Fibroblast of the conjunctiva (primary cell): ENCODE measurements around the gene DNM3.
"Not testable (repeated sequence)": the region's sequence is repeated elsewhere in the genome, so short reads cannot be mapped to it uniquely, and the experiment has no call there.

Experiments
- DNase-seq: peaks from one replicate; pipeline ENCODE4 v3.0.0-alpha.2; 2010; ENCODE audit warnings: low read depth

DNM3 gene

DNA sequence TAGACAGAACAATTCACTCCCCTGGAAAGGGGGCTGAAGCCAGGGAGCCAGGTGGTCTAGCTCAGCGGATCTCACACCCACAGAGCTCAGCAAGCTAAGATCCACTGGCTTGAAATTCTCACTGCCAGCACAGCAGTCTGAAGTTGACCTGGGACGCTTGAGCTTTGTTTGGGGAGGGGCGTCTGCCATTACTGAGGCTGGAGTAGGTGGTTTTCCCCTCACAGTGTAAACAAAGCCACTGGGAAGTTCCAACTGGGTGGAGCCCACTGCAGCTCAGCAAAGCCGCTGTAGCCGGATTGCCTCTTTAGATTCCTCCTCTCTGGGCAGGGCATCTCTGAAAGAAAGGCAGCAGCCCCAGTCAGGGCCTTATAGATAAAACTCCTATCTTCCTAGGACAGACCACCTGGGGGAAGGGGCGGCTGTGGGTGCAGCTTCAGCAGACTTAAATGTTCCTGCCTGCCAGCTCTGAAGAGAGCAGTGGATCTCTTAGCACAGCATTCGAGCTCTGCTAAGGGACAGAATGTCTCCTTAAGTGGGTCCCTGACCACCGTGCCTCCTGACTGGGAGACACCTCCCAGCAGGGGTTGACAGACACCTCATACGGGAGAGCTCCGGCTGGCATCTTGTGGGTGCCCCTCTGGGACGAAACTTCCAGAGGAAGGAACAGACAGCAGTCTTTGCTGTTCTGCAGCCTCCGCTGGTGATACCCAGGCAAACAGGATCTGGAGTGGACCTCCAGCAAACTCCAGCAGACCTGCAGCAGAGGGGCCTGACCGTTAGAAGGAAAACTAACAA is 183.8 kb downstream of the DNM3 start:
- DNase-seq, result not testable (repeated sequence)

DNA sequence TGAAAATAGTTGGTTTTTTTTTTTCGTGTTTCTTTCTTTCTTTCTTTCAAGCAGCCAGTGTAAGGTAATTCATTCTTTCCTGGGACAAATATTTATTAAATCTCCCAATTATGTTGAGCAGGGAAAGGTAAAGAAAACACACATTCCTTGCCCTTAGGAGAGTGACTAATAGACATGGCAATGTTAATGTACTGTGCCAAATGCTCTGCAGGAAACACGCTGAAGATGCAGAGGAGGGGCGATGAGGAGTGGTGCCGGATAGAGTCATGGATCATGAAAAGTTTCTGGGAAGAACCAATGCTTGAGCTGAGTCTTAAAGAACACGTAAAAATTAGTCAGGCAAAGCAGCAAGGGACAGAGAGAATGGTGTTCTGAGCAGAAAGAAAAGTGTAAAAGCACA is 199.2 kb downstream of the DNM3 start:
- no peak for DNase-seq

DNA sequence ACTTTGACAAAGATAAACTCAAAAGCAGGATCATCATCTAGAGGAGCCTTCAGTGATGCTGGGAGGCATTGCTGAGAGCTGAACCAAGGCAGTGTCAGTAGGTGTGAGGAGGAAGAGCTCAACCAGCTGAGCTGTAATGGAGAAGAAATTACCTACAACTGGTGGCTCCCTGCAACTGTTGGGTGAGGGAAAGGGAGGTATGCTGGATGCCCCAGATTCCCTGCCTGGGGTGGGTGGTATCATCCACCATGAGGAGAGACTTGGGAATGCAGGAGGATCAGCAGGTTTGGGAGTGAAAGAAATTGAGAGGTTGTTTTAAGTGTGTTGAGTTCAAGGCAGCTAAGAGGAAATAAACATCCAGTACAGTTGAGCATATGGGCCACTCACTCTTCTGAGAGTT is 199.8 kb downstream of the DNM3 start:
- DNase-seq, result no peak

DNA sequence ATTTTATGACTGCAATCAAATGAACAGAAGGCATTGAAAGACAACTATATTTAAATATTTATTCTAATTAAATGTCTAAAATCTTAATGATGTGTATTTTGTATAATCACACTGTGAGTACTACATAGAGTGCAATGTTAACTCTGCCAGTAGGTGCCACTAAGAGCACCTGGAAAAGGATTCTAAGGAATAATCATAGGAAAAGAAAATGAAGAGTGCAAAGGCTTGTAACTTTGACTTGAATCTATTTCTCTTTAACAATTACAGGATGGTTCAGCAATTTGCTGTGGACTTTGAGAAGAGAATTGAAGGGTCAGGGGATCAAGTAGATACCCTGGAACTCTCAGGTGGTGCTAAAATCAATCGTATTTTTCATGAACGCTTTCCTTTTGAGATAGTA is 200.4 kb downstream of the DNM3 start:
- DNase-seq, result no peak

DNA sequence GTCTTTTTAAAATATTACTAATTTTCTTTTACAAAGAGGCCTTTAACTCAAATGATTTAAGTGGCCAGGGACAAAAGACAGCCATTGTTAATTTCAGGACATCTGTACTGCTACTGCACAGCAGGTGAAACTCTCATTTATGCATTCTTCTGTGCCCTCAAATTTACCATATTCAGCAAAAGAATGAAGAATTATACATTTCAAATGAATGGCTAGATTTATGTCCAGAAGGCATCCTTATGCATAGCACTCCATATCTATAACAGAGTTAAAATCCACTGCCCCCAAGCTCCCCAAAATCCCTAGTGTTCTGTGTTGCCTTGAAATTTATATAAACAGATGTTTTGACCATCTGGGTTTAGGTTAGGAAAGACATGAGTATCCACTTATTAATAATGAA is 202.6 kb downstream of the DNM3 start:
- DNase-seq, result no peak

DNA sequence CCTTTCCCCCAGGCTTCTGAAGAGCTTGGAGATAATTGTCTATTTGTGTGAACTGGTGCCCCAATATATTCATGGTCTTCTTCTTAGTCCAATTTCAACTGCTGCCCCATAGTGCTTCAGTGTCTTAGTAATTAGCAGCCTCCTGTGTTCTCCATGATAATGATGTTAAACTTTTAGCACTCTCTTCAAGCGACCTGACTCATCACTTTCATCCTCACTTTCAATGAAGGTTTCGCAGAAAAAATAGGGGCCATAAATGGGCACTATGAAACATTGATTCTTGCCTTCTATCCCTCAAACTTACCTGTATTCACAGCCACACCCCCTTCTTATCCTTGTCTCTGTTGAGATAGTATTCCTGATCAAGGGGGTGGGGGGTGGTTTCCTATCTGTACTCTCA is 210.6 kb downstream of the DNM3 start:
- DNase-seq, result no peak

DNA sequence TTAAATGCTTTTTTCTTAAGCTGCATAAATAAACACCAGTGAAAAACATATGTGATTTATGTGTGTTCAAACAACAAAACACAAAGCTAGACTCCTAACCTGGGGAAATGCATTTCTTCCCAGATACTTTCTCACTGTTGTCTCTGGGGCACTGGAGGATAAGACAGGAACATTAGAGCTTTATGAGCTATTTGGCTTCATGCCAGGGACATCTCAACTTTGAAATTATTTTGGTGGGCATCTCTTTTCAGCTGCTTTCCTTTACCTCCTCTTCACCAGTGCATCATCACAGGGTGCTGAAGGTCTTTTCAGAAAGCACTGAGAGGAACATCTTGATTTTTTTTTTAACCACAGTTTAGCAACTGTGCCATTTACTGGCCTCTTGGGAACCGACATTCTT is 212.9 kb downstream of the DNM3 start:
- DNase-seq, result no peak

DNA sequence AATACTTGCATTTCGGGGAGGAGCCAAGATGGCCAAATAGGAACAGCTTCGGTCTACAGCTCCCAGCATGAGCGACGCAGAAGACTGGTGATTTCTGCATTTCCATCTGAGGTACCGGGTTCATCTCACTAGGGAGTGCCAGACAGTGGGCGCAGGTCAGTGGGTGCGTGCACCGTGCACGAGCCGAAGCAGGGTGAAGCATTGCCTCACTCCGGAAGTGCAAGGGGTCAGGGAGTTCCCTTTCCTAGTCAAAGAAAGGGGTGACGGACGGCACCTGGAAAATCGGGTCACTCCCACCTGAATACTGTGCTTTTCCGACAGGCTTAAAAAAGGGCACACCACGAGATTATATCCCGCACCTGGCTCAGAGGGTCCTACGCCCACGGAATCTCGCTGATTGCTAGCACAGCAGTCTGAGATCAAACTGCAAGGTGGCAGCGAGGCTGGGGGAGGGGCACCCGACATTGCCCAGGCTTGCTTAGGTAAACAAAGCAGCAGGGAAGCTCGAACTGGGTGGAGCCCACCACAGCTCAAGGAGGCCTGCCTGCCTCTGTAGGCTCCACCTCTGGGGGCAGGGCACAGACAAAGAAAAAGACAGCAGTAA is 214.6 kb downstream of the DNM3 start:
- not testable (repeated sequence) for DNase-seq

DNA sequence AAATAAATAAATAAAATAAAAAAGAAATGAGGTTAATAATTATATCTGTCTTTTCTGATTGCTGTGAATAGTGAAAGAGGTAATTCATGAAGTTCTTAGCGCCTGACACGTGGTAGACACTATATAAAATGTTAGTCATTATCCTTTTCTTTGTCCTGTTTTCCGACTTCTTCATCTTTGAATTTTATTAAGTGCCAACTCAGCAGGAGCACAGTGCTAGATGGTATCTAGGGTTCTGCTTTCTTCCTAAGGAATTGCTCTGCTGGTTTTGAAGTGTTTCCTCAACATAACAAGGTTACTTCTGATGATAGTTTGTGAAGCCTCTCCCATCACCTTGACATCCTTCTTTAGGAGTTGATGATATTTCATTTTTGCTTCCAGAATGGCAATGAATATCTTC is 227.0 kb downstream of the DNM3 start:
- no peak for DNase-seq

DNA sequence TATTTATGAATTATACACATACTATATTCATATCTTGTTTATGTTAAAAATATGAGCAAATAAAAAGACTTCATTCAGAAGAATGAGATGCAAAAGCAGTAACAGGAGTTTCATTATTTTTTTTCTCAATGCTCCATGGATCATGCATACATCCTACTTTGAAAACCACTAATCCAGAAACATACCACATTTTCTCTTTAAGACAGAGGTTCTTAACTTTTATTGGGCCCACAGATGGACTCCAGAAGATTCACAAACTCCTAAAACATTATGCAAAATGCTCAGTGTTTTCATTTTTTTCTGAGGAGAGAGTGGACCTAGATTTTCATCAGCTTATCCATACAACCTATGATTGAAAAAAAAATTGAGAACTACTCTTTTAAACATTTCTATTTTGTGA is 227.8 kb downstream of the DNM3 start:
- no peak for DNase-seq

DNA sequence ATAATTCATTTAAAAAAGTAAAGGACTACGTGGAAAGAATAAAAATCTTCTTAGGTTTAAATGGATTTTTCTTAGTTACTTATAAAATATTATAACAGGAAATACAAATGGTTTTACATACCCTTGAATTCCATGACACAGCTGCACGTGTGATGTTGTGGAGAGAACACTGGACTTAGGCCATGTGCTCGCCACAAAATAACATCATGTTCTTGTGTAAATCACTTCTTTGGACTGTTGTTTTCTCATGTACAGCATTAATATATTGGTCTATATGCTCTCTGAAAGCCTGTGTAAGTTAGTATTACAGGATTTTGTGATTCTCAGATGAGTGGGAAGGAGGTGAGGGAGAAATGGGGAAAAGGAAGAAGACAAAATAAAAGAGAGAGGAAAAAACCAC is 228.2 kb downstream of the DNM3 start:
- peak; percentile 5 for DNase-seq

DNA sequence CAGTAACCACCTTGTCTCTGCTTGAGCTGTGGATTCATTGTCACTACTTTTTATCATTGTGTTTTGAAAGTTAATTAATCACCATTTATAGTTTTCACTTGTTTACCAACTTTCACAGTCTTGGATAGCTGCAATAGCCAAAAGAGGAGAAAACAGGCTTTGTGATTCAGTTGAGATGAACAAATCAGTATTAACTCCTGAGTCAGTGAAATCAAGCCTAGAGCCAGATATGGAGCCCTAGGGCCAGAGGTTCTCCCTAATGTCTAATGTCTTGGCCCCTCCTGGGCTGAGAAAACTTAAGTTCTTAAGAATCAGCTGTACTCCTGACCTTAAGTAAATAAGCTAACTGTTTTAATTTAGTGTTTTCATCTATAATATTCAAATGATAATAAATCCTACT is 228.8 kb downstream of the DNM3 start:
- no peak for DNase-seq

DNA sequence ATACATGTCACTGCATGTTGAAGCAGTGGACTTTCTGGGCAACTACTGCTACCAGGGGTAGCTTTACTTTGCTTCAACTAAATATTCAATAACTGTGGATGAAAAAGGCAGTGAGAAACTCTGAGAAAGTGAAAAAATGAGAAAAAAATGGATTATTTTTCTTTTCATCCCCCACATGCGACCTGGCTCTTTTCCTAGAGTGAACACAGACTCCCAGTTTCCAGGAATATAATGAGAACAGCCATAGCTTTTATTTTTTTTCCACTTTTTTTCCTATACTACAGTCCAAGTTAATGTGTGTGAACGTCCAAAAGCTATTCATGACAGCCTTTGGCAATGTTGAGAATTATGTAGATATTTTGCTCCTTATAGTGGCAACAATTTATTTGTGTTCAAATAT is 230.4 kb downstream of the DNM3 start:
- DNase-seq, result no peak

DNA sequence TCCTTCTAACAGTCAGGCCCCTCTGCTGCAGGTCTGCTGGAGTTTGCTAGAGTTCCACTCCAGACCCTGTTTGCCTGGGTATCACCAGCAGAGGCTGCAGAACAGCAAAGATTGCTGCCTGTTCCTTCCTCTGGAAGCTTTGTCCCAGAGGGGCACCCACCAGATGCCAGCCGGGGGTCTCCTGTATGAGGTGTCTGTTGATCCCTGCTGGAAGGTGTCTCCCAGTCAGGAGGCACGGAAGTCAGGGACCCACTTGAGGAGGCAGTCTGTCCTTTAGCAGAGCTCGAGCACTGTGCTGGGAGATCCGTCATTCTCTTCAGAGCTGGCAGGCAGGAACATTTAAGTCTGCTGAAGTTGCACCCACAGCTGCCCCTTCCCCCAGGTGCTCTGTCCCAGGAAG is 238.6 kb downstream of the DNM3 start:
- DNase-seq, result not testable (repeated sequence)

DNA sequence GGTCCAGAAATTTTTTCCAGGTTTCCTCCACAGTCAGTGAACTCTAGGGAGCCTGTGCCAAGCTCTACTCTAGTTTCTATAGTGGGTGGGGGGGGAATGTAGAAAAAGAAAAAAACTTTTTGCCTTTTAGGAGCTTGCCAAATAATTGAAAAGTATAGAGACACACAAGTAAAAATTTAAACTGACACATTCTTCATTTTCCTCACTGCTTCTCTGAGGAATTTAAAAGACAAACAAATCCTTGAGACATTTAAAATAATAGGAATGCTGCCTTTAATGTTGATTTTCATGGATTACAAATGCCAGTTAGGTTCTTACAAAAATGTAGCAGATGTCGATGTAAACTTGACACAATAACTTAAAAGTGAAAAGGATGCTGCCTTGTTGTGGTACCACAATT is 241.9 kb downstream of the DNM3 start:
- DNase-seq, result no peak

DNA sequence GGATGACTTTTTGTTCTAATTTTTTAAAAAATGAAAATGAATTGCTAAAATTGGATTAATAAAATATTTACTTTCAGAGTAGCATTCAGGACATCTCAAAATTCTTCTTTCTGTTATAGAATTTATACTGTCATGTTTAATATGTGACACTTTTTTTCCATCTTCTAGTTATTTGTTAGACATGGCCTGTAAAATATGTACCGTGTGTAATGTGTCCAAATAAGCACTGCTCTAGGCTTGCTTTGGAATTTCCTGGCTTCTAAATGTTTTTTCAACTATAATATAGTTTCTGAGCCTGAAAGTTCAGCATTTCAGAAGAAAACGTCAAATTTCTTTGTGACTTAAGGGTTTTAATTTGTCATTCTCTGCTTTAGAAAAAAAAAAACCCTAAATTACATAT is 243.6 kb downstream of the DNM3 start:
- no peak for DNase-seq

DNA sequence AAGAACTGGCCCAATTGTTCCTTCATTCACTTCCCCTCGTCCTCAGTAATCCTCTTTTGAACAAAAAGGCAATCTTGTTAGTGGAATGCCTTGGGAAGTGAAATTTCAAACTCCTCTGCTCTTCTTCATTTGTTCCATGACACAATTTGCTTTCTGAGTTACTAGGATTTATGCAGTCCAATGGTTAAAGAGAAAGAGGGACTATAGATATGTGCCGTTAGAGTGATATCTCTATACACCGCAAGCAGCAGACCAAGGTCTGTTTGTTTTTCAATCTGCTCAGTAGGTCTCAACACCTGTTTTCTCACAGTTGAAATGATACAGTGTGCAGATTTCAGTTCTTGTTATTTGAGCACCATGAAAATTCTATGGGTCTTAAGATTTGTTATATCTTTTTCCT is 244.0 kb downstream of the DNM3 start:
- DNase-seq, result no peak

DNA sequence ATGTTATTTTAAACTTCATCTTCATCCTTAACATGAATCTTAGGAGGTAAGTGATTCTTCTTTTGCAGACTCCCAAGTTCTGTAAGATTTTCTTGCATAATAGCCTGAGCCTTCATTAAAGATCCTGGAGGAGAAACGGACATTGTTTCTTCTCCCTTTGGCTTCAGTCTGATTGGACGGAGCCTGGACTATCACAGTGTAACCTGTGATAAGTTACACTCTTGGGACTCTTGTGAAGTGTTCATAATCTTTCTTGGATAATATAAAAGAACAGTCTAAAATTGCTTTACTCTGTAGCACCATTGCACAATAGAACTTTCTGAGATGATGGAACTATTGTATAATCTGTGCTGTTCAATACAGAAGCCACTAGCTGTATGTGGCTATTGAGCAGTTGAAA is 244.8 kb downstream of the DNM3 start:
- DNase-seq, result no peak

DNA sequence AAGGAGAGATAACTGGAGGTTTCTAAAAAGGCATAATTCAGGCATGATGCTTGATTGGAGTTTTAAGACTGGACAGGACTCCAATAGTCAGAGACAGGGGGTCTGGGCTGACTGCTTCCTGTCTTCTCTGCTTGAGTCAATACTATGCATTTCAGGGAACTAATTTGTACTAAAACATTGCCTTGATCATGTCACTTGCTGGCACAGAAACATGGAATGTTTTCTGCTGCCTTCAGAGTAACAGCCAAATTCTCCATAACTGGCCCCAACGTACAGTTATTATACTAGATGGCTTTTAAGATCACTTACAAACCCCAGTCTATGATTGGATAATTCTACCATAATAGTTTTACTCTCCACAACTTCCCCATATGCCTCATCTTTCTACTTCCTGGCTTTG is 247.0 kb downstream of the DNM3 start:
- DNase-seq, result no peak

DNA sequence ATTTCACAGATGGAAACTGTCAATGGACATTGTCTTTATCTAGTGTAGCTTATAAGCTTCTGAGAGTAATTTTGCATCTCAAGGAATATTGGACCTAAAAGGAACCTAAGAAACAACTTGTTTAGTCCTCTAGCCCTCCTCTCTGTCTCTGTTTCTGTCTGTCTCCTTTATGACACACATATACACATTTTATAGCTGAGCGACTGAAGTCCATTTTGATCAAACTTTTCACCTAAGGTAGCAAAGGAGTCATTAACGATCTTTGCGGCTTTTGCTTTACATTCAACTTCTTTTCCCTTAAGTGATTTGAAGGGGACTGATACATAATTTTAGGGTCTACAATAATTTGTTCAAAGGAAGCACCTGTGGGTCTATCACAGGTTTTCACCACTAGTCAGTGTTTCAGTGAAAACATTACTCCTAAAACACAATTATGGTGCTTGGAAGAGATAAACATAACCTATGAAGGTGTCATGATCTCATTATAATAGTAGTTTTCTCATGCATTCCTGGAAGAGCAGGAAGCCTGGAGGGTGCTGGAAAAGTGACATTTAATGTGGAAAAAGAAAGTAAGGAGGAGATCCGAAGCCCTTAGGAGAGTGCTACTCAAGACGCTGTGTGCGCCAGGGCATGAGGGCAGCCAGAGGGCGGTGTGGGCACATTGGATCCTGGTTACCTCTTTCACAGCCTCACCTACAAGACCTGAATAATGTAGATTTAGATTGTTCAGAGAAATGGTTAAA is 248.6 kb downstream of the DNM3 start:
- DNase-seq, result peak; percentile 34

DNA sequence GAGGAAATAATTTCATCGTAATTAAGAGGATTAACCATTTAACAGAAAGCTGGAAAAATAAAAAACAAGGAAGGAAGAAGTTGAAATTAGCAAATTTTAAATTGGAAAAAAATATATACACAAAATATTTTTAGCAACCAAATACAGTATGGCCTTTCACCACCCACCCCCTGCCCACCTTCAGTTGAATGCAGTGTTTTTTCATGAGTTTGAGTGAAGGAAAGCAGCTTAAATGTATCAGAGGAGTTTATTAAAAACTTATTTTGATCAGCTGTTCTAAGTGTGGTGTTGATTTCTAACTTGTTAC is 249.2 kb downstream of the DNM3 start:
- no peak for DNase-seq

DNA sequence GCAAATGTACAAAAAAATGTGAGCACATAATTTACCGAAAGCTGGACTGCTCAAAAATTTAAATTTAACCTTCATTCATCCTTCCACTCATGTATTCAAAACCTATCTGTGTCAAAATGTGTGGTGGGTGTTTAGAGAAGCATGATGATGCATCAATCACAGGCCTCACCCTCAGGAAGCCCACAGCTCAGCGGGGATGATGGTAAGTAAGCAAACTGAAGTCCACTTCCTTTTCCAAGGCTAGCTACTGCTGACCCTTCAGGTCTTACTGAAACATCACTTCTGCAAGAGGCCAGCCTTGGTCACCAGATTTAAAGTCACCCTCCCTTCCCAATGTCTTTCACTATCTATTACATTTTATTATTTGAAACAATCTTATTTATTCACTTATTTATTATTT is 254.5 kb downstream of the DNM3 start:
- DNase-seq, result no peak

DNA sequence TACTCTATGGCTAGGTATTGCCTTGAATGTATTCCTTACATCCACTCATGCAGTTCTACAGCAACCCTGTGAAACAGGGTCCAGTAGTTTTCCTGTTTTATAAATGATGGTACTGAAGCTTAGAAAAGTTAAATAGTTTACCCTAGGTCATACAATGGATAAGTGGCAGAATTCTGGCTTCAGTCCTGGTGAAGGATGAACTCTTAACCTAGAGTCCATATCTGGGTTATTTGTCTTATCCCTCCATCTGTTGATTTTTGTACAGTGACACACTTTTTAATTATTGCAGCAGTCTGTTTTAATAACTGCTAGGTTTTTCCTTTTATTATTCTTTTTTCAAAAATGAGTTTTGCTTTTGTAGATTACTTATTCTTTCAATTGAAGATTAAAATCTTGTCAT is 263.9 kb downstream of the DNM3 start:
- DNase-seq, result no peak
